Mammary epithelial cell (primary cell): Measurements from ENCODE around the gene TAF11L4.
"Not testable (repeated sequence)": the region's sequence is repeated elsewhere in the genome, so short reads cannot be mapped to it uniquely, and the experiment has no call there.

Experiments
- CTCF ChIP-seq, 2 donors: IDR thresholded peaks in 1 of 2; conservative IDR thresholded peaks in 1 of 2; 2 replicates each; pipeline ENCODE4 v1.5.1; 2011 to 2012; ENCODE audit warnings: inconsistent platforms in 2 of 2, low read length in 2 of 2, mild to moderate bottlenecking in 2 of 2, control low read depth in 1 of 2, low read depth in 1 of 2; ENCODE audit not compliant: insufficient read depth in 1 of 2; ENCODE audit errors: extremely low read depth in 1 of 2
- EZH2 ChIP-seq: IDR thresholded peaks from 2 replicates; pipeline ENCODE4 v1.6.1; 2012; ENCODE audit warnings: low read length, inconsistent platforms, borderline replicate concordance

- TF ChIP-seq CTCF (conservative IDR thresholded peaks at IDR 0.05 in 1 of 2, IDR thresholded peaks at IDR 0.05 in 1 of 2; ENCODE audit: extremely low read depth in 1 of 2, insufficient read depth in 1 of 2, low read depth in 1 of 2, low read length in 2 of 2); EZH2: not testable (repeated sequence)
Observed at GRCh38 chr5:17491257-17491656, 30.3 kb upstream of the TAF11L4 start.
